ENCODE measurements around the gene EPHB3.

EPHB3 gene

DNA sequence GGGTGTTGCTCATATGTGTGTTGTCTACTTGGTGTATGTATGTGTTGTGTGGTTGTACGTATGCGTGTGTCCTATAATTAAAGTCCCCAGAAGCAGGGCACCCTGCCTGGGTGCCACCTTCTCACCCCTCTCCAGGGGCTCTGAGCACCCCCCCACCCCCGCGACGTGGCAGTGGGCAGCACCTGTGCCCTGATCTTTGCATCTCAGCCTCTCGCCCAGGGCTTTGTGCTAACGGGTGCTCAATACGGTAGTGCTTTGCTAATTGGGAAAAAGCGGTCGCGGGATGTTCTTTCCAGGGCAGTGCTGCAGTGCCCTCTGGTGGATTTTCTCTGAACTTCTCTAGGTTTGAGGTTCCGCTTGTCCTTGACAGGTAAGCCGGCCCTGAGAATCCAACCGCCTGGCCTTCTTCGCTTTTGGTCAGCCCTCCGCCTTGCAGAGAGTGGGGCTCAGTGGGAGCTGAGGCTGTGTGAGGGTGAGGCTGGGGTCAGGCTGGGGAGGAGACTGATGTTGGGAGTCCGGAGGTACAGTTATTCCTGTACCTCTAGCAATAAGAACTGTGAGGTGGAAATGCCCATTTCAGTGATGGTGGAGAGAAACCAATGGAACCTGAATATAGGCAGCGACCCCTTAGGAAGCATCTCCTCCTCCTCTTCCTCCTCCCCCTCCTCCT lies 17.6 kb upstream of the EPHB3 start:
- DNase-seq: peak; percentile 78 to 81

- no peak for DNase-seq
Measured at GRCh38 chr3:184544513-184544861, 17.1 kb upstream of the EPHB3 start.

GRCh38 chr3:184545769-184546168 lies 15.8 kb upstream of the EPHB3 start:
- no peak for DNase-seq

- DNase-seq: no peak
Measured at GRCh38 chr3:184546252-184546651, 15.3 kb upstream of the EPHB3 start.

- no peak for DNase-seq
Measured at GRCh38 chr3:184549796-184550577, 11.6 kb upstream of the EPHB3 start.

- DNase-seq: no peak
Measured at GRCh38 chr3:184551103-184551502, 10.5 kb upstream of the EPHB3 start.

- DNase-seq: no peak
Measured at GRCh38 chr3:184551614-184552256, 9.8 kb upstream of the EPHB3 start.

DNA sequence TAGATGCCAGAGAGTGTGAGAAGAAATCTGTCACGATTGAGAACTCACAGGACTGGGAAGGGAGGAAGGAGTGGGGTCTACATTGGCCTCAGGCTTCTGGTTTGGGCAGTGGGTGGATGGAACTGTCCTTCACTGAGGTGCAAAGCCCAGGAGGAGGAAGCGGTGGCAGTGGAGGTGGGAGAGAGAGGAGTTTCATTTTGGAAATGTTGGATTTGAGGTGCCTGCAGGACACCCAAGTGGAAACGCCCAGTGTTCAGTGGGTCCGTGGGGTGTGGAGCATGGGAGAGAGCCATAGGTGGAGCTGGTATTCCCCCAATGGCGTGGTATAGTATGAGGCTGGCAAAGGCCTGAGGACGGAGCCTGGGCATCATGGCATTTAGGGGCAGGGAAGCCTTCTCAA lies 9.3 kb upstream of the EPHB3 start:
- no peak for DNase-seq

DNA sequence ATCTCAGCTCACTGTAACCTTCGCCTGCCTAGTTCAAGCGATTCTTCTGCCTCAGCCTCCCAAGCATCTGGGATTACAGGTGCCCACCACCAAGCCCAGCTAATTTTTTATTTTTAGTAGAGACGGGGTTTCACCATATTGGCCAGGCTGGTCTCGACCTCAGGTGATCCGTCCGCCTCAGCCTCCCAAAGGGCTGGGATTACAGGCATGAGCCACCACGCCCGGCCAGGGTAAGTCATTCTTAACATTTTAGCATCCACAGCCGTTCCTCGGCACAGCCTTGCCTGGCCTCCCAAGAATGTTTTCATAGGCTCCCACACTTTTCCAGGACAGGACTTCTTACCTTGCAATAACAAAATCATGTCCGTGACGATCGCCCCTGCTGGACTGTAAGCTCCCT lies 8.7 kb upstream of the EPHB3 start:
- no peak for DNase-seq

- DNase-seq: no peak
Measured at GRCh38 chr3:184553385-184553784, 8.2 kb upstream of the EPHB3 start.

DNA sequence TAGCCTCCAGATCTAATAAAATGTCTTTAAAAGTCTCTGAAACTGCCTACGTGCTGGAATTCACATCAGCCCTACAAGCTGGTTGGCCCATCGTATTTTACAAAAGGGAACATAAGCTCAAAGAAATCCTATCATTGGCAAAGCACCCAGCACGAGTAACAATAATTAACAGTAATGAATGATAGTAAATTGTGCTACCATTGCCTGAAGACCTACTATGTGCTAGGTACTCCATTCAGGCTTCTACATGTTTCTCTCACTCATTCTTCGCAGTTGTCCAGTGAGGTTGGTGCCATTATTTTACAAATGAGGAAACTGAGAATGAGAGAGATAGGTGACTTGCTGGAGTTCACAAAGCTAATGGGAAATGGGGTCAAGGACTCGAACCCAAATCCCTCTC lies 7.1 kb upstream of the EPHB3 start:
- DNase-seq: no peak

DNA sequence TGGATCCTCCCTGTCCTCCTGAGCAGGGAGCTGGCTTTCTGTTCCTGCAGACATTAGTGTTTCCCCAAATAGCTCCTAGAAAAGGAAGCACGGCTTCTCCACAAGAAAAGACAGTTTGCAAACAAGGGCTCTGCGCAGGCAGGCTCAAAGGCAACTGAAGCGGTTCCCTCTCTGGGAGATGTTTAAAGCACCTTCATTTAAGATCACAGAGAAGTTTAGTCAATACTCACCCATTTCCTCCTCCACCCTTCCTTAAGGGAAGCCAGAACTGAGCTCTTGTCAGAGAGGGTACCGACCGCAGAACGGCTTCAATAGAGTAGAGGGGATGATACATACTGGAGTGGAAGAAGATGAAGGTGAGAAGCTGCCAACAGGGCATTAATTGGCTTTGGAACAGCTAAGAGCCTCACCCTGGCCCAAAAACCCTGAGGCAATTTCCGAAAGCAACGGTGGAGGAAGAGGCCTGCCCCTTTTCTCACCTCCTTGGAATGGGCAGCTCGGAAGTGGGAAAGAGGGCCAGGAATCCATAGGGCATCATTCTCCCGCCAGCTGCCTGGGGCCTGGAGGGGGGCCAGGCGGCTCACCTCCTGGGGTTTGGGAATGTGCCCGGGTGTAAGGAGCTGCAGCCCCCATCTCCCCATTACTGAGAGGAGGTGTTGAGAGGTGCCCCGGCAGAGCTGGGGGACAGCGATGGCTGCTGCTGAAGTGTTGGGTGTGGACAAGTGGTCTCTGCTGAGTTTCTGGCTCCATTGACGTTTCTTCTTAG lies 4.8 kb upstream of the EPHB3 start:
- DNase-seq: no peak

DNA sequence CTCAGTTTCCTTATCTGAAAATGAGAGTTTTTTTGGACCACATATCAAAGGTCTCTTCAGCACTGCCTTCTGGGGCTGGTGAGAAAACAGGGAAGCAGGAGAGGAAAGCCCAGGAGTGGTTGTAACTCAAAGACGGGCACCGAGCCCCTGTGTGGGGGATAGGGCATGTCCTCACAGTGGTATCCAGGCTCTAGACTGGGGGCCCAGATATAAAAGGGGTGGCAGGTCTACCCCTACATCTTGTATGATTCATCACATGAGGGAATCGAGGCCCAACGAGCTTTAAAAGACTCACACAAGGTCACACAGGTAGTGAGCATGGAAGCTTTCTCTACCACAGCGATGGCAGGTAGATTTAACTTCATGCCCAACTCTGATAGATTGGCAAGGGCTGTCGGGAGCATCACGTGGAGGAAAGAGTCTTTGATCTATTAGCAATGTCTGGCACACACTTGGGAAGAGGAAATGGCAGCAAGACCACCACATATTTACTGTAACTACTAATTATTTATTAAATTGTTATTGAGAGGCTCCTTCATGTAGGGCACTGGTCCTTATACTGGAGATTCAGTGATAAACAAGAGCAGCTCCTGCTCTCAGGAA lies 4.1 kb upstream of the EPHB3 start:
- DNase-seq: no peak

DNA sequence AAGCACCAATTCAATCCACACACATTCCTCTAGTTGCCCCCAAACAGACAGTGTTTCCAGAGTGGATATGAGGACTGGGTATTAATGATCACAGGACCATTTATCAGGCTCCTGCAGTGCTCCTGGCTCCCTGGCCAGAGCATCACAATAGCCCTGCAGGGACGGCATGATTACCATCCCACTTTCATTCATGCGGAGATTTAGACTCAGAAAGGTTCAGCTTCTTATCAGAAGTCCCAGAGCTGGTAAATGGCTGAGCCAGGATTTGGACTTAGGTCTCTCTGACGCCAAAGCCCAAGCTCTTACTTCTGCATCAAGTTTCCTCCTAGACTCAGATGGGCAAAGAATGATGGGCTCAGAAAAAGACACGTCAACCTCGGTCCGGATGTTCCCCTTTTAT lies 2.9 kb upstream of the EPHB3 start:
- DNase-seq: no peak

DNA sequence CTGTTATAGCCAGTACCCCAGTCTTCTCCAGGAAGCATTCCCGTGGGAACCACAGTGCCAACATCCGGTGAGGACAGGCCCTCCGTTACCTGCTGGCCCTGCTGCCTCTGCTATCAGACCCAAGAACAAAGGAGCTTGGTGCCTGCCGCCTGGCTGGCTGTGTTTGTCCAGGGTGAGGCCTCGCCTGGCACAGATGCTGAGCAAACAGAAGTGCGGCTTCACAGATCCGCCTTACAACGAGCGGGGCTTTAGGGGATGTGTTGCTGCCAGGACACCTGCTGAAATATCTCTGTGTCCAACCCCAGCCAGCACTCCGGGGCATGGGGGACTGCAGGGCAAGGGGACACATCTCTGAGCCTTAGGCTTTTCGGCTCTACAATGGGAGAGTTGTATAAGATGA lies 2.2 kb upstream of the EPHB3 start:
- no peak for DNase-seq

- DNase-seq: no peak
Measured at GRCh38 chr3:184560531-184560930, 1.1 kb upstream of the EPHB3 start.

- DNase-seq: no peak
Measured at GRCh38 chr3:184561913-184562877, 610 bp downstream of the EPHB3 start.

GRCh38 chr3:184562878-184563560 lies 1.4 kb downstream of the EPHB3 start:
- DNase-seq: no peak

DNA sequence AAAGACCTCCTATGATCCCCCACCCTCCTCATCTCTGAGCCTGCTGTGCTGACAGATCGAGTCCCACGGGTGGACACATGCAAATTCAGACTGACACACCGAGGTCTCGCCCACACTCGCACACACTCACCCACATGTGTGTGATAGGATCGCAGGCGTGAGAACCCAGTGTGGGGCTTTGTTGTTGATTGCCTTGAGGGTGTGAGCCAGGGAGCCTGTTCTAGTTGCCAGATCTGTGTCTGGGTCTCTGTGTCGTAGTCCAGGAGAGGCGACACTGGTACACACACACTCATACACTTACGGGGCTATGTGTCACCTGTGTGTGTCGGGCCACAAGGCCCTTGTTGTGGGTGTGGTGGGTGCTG lies 2.0 kb downstream of the EPHB3 start:
- no peak for DNase-seq

GRCh38 chr3:184563941-184564684 lies 2.5 kb downstream of the EPHB3 start:
- no peak for DNase-seq

Measured in stimulated activated CD4-positive, alpha-beta T cell treated with anti-CD3 and anti-CD28 coated beads, Interleukin-2, amount 100 ng/mL, for 48 hours (primary cell).